Left colon (tissue), 2 donors: ENCODE data around the gene CUL9. TPM values are rescaled to one million over a fixed set of nuclear protein-coding genes. Genes with fewer than 3 reads are reported as not detected.
A peak's percentile ranks its signal among the peaks of the same experiment; 100 is the strongest.
"Not testable (repeated sequence)": the region's sequence is repeated elsewhere in the genome, so short reads cannot be mapped to it uniquely, and the experiment has no call there.

Source experiments
- ATAC-seq: fragments of 200-7000 bp; cut with Tn5 transposase; one replicate; pipeline ENCODE4 v1.9.1; 2020; ENCODE audit warnings: mild to moderate bottlenecking, moderate library complexity
- DNase-seq, 2 donors: peaks; one replicate each; pipeline ENCODE4 v3.0.0-alpha.2; 2020
- intact Hi-C, 2 donors: fragments of 100-400 bp; cut with DNase I in 1 of 2; cut with micrococcal nuclease in 1 of 2; formaldehyde crosslinking; loops; one replicate each; pipeline versions ENCODE4 v1.11.2 to v1.14.0; 2022; cut with DNase I, micrococcal nuclease
- long read RNA-seq: library from polyadenylated mRNA; unstranded; transcript quantifications from one replicate; pipeline ENCODE4 v2.0.0, GENCODE V29; 2021
- total RNA-seq, 2 donors: library from RNA; stranded (reverse); fragmentation: NEBNext Ultra II Directional; extraction: Animal tissue kit (Norgen Biotek cat#: 25700); gene quantifications; one replicate each; pipeline ENCODE4 v1.2.1, GENCODE V29; 2021
- donor health status: DM: no; HTN: no; CAD: no.
- donor health status: DM: yes; HTN: yes; CAD: no.

The CUL9 gene
- total RNA-seq: 10 to 100 TPM; 31.4 to 41.8 TPM
- long read RNA-seq, partial matches to known transcripts: 16 of 21 reads
- long read RNA-seq, other reads (novel, unspliced or antisense): 4 of 21 reads

DNA sequence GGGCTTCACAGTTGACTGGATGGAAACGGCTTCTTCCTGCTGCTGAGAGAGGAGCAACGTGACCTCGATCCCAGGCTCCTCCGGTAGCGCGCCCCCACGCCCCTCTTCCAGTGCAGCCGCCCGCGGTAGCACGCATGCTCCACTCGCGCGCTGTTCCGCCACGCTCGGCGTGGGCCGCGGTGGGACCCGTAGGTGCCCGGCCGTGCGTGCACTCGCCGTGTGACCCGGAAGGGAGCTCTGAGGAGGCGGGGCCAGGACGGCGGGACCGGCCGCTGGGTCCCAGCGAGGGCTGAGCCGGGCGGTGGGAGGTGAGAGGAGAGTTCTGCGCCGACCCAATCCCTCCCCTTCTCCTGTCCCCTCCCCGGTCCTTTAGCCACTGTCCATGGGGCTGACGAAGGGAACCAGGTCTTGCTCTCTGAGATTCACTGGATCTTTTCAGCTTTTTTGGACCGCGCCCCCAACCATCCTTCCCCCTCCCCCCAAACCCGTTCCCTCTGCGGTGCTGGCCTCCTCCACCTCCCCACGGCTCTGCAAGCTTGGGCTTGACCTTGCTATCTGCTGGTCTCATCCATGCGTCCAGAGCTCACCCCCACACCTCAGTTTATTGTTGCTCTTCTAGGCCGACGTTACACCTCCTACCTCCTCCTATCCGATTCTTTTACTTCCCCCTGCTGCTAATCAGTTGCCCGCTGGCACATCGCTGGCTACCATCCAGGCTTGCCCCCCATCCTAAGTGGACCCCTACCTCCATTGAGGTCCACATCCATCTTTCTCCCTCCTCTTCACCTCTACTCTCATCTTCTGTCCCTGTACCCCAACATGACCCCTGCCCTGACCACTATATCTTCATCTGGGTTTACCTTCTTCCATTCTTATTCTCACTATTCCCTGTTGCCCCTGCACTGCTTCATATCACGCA is at the start of gene CUL9:
CUL9 (plus strand) TSS at position 255 of the 919 bp plus-strand sequence. CDS start 2,115 bp downstream, outside the sequence.
- intact Hi-C loops: no loop called here
- peak; percentile 99 for ATAC-seq
- DNase-seq: peak; percentile 86 to 92

DNA sequence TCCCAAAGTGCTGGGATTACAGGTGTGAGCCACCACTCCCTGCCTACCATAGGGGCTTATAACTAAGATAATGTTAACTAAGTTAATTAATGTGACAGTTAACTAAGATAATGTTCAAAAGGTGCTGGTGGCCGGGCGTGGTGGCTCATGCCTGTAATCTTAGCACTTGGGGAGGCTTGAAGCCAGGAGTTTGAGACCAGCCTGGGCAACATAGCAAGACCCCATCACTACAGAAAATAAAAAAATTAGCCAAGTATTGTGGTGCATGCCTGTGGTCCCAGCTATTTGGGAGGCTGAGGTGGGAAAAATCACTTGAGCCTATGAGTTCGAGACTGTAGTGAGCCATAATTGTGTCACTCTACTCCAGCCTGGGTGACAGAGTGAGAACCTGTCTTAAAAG is 43.7 kb upstream of the CUL9 start:
- intact Hi-C loops: loop anchor here in 1 of 2 donors (10.0 kb wide), 1 partner anchor 73 kb away; no protein-coding TSS in a partner anchor
- ATAC-seq (no peak), DNase-seq (no peak)

DNA sequence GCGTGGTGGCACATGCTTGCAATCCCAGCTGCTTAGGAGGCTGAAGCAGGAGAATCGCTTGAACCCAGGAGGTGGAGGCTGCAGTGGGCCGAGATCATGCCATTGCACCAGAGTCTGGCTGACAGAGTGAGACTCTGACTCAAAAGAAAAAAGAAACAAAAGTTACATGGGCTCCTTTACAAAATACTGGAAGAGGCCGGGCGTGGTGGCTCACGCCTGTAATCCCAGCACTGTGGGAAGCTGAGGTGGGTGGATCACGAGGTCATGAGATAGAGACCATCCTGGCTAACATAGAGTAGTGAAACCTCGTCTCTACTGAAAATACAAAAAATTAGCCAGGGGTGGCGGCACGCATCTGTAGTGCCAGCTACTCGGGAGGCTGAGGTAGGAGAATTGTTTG is 42.0 kb upstream of the CUL9 start:
- ATAC-seq, DNase-seq: not testable (repeated sequence)
- intact Hi-C loops: loop anchor here (5.0 to 10.0 kb wide), 4 partner anchors 75 to 238 kb away; no protein-coding TSS in a partner anchor

DNA sequence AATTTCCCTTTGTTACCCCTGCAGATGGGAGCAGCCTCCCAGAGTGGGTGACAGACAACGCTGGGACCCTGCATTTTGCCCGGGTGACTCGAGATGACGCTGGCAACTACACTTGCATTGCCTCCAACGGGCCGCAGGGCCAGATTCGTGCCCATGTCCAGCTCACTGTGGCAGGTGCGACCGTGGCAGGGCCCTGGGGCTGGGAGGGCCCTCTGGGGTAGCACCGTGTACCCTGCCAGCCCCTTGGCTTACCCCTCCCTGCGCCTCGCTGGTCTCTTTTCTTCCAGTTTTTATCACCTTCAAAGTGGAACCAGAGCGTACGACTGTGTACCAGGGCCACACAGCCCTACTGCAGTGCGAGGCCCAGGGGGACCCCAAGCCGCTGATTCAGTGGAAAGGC is 40.4 kb upstream of the CUL9 start:
- intact Hi-C loops: loop anchor here (5.0 to 10.0 kb wide), 3 partner anchors 137 to 239 kb away; no protein-coding TSS in a partner anchor
- ATAC-seq: no peak
- no peak for DNase-seq

DNA sequence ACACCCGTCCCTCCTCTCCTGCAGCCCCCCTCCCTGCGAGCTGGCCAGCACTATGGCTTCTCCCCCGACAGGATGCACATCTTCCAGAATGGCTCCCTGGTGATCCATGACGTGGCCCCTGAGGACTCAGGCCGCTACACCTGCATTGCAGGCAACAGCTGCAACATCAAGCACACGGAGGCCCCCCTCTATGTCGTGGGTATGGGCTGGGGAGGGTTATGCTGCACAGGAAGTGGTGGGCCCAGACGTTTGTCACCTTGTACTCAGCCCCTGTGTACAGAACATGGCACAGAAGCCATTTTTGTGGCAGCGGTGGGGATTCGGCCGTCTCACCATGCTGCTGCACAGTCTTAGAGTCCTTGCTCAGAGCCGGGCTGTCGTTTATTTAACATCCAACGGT is 39.9 kb upstream of the CUL9 start:
- intact Hi-C loops: loop anchor here (5.0 to 10.0 kb wide), 3 partner anchors 137 to 240 kb away; no protein-coding TSS in a partner anchor
- no peak for ATAC-seq
- DNase-seq: no peak

DNA sequence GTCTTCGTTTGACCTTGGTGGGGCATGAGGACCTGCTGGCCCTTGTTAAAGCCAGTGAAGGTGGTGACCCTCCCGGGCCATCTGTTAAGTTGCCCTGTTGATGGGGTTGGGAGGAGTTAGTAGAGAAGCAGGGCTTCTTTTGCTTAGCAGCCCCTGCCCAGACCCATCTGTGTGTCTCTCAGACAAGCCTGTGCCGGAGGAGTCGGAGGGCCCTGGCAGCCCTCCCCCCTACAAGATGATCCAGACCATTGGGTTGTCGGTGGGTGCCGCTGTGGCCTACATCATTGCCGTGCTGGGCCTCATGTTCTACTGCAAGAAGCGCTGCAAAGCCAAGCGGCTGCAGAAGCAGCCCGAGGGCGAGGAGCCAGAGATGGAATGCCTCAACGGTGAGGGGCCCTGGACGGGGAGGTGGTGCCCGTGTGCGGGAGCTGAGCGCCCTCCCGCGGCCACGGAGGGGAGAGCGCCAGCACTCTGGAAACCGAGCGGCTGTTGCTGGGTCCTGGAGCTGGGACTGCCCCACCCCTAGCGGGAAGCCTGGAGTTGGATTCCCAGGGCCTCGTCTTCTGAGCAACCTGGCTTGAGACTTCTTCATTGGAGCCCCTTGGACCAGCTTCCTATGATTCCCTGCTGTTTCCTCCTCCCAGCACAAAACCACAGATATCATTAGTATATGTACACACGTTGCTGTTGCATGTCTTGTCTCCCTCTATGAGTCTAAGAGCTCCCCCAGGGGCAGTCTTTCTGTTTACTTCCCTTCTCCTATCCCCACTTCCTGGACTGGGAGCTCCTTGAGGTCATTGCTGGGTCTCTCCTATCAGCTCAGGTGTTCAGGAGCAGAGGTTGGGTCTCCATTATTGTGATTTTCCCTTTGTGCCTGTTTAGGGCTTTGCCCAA is 38.5 kb upstream of the CUL9 start:
- intact Hi-C loops: loop anchor here (5.0 to 10.0 kb wide), 3 partner anchors 139 to 241 kb away; no protein-coding TSS in a partner anchor

DNA sequence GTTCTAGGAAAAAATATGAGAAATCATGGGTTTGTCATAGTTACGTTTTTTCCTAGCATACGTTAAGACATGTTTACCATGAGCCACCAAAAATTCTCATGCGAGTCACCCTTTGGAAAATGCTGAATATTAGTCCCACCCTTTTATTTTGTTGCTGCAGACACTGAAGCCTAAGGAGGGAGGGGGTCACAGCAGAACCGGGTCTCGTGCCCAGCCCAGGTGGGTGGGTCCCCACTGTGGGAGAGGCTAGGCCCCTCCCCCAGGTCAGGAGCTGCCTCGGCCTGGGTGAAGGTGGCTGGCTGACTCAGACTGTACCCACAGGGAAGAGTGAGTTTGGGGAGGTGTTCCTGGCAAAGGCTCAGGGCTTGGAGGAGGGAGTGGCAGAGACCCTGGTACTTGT is 37.1 kb upstream of the CUL9 start:
- no peak for ATAC-seq
- no peak for DNase-seq
- intact Hi-C loops: loop anchor here (5.0 to 10.0 kb wide), 3 partner anchors 140 to 243 kb away; no protein-coding TSS in a partner anchor

More for the DNA sequence above, 38.5 kb upstream of the CUL9 start:
- DNase-seq: peak; percentile 78 to 83
- peak; percentile 99 for ATAC-seq

DNA sequence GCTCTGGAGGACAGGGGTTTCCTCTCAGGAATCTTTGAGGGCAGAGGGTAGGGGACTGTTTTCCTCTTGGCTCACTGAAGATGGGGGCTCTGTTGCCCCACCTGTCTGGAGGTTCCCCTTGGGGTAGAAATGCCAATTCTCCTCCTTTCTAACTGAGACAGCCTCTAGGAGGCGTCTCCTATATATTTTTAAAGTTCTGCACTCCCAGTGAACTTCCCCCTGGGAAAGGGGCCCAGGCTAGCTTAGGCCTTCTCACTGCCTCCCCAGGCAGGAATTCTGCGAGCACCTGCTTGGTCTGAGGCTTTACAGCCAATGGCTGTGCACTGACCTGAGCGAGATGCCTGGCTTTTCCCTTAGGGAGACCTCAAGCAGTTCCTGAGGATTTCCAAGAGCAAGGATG is 35.7 kb upstream of the CUL9 start:
- DNase-seq (no peak), ATAC-seq (no peak)

DNA sequence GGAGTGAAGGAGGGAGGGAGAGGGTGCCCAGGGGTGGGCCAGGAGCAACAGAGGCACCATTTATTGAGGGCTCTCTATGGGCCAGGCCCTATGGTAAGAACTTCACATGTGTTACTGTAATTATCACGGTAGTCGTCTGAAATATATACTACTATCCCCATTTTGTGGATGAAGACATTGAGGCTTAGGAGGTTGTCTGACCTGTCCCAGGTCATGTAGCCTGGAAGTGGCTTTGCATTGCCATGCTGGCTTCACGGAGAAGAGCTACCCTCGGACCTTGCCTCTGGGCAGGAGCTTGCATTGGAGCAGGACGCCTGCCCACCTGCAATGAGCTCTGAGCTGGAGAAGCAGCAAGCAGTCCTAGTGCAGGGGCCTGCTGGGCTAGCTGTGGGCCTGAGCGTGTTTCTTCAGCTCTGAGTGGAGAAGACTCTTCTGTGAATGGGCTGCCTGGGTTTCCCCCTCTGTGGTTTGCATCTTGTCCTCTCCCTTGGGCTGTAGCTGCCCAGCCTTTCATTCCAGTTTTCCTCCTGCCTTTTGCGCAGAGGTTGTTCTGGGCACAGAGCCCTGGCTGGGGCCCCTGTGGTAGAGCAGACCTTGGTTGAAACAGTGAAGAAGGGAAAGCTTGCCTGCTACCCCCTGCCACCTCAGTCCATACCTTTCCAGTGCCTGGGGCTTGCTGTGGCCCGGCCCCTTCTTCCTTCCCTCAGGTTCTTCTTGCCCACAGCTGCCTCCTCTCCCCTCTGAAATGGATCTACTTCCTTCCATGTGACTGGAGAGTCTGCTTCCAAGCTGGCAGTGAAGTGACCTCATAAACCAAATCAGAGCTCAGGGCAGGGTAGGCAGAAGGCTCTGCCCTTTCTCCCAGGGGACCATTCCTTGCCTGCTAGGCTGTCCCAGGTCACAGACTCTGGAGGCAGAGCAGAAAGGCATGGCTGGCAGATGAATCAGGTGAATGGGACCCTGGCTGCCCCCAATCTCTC is 35.0 kb upstream of the CUL9 start:
- intact Hi-C loops: loop anchor here (10.0 kb wide), 2 partner anchors 142 to 242 kb away; no protein-coding TSS in a partner anchor
- ATAC-seq (no peak), DNase-seq (no peak)

More for the DNA sequence above, 35.7 kb upstream of the CUL9 start:
- intact Hi-C loops: loop anchor here (10.0 kb wide), 2 partner anchors 141 to 241 kb away; no protein-coding TSS in a partner anchor

DNA sequence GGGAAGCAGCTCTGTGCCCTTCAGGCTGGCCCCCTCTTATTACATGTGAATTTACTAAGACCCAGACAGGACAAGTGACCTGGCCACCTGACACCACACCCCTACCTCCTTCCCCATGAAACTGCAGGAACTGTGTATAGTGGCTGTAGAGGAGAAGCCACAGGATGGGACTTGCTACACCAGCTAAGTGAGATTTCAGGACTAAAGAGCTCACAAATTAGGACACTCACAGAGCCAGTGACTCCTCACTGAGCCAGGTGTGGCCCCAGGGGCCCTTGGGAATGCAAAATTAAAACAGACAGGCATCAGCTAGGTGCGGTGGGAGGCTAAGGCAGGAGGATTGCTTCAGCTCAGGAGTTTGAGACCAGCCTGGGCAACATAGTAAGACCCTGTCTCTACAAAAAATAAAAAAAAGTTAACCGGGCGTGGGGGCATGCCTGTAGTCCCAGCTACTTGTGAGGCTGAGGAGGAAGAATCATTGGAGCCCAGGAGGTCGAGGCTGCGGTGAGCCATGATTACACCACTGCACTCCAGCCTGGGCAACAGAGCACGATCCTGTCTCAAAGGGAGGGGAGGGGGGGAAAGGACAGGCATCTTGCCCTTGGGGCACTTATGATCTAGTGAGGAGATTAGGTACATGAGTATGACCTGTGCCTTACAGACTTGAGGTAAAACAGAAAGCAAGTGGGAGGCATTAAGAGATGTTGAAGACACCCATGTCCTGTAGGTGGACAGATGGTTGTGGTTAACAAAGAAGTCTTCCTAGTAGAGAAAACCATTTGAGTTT is 34.1 kb upstream of the CUL9 start:
- intact Hi-C loops: loop anchor here (10.0 kb wide), 2 partner anchors 143 to 243 kb away; no protein-coding TSS in a partner anchor
- no peak for ATAC-seq
- DNase-seq: no peak

DNA sequence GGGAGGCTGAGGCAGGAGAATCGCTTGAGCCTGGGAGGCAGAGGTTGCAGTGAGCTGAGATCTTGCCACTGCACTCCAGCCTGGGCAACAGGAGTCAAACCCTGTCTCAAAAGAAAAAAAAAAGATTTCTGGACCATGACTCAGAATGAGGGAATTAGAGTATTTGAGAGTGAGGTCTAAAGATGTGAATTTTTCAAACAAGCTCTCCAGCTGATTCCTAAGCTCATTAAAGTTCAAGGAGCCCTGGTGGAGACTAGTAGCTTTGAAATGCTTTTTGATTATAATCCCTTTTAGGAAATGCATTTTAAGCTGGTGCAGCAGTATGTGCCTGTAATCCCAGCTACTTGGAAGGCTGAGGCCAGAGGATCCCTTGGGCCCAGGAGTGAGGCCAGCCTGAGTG is 32.7 kb upstream of the CUL9 start:
- intact Hi-C loops: loop anchor here (10.0 kb wide), 2 partner anchors 144 to 244 kb away; no protein-coding TSS in a partner anchor
- ATAC-seq: no peak
- no peak for DNase-seq

DNA sequence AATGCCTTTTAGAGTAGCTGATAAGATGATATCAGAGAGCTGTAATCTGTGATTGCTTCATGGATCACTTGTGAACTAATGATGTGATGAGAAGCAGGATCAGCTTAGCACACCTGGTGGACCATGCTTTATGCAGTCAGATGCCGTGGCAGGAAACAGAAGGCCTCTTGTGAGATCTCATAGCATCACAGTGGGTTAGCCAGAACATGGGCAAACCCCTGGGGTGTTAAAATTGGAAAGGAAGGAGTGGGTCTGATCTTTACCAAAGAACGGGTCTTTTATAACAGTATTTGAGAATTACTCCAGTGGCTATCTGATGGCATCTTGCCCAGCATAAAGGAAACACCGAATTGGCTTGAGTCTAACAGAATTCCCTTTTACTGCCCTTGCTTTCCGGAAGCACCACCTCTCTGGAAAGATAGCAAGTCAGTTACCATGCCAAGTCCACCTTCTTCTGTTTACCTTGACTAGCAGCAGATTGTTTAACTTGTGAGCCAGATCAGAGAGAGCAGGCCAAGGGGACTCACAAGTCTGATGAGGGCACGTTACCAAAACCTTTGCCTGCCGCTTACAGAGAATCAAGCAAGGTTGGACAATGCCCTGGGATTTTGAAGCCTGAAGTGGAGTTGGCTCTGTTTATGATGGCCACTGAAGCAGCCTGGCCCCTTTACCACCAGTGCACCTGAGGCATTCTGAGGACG is 31.8 kb upstream of the CUL9 start:
- ATAC-seq (peak; percentile 92), DNase-seq (peak in 1 of 2 donors; percentile 31)
- intact Hi-C loops: no loop called here

DNA sequence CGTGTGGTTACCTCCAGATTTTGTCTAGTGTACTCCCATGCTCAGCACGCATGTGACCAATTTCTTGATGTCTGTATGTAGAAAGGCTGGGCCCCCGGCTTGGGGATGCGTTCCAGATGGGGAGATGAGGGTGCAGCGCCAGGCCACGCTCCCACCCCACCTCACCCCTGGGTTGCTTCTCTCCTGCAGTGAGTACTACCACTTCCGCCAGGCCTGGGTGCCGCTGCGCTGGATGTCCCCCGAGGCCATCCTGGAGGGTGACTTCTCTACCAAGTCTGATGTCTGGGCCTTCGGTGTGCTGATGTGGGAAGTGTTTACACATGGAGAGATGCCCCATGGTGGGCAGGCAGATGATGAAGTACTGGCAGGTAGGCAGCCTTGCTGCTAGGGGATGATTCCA is 22.4 kb upstream of the CUL9 start:
- intact Hi-C loops: no loop called here
- no peak for ATAC-seq
- DNase-seq: no peak

DNA sequence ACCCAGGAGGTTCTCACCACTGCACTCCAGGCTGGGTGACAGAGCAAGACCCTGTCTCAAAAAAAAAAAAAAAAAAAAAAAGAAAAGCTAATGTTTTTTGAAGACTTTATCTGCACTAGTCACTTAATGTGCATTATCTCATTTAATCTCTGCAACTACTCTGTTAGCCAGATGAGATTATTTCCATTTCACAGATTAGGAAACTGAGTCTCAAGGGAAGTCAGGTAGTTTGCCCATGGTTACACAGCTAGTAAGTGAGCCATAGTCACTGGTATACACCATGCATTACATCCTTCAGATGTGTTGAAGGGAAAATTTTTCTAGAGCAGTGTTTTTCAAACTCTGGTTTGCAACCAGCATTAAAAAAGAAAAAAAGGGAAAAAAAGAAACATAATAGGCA is 18.1 kb upstream of the CUL9 start:
- ATAC-seq (no peak), DNase-seq (no peak)
- intact Hi-C loops: no loop called here

DNA sequence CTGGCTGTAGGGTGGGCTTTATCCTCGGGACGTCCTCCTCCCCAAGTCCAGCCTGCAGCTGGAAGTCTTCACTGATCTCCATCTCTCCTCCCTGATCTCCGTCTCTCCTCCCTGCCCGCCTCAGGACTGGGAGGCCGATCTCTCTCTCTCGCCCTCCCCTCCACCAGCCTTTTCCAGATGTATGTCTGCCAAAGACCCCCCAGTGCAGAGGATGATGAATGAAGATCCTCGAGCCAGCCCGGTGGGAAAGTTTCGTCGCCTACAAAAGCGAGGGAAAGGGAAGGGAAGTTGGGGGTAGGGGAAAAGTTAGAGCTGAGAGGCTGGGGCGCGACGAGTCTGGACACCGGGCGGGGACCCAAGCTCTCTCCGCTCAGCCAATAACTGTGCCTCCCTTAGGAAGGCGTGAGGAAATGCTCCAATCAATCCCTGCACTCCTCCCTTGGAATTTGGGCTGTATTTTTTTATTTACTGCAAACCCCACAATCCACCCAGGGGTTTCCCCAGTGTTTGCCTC is 11.5 kb upstream of the CUL9 start:
- ATAC-seq (peak; percentile 51), DNase-seq (peak; percentile 78 to 84)
- intact Hi-C loops: no loop called here
